IPS-NIHi11 (cell line): ENCODE data around the gene TJP1.
"Not testable (repeated sequence)": the region's sequence is repeated elsewhere in the genome, so short reads cannot be mapped to it uniquely, and the experiment has no call there.

ENCODE experiments used
- DNase-seq: peaks from one replicate; pipeline ENCODE4 v3.0.0; 2012; ENCODE audit warnings: mixed read lengths, low spot score

TJP1 gene

GRCh38 chr15:29681166-29681845, 141.0 kb downstream of the TJP1 start:
- no peak for DNase-seq

- no peak for DNase-seq
Observed at GRCh38 chr15:29680465-29681165, 141.7 kb downstream of the TJP1 start.

- DNase-seq = no peak
Observed at GRCh38 chr15:29678504-29679034, 143.7 kb downstream of the TJP1 start.

- no peak for DNase-seq
Observed at GRCh38 chr15:29677871-29678461, 144.3 kb downstream of the TJP1 start.

GRCh38 chr15:29677455-29677854, 144.8 kb downstream of the TJP1 start:
- DNase-seq = no peak

- DNase-seq = no peak
Observed at GRCh38 chr15:29676961-29677402, 145.3 kb downstream of the TJP1 start.

- not testable (repeated sequence) for DNase-seq
Observed at GRCh38 chr15:29676374-29676960, 145.8 kb downstream of the TJP1 start.

GRCh38 chr15:29675791-29676301, 146.4 kb downstream of the TJP1 start:
- peak; percentile 50 for DNase-seq

- DNase-seq = peak; percentile 97
Observed at GRCh38 chr15:29674661-29675533, 147.4 kb downstream of the TJP1 start.

- no peak for DNase-seq
Observed at GRCh38 chr15:29672923-29673809, 149.1 kb downstream of the TJP1 start.

- no peak for DNase-seq
Observed at GRCh38 chr15:29672446-29672845, 149.8 kb downstream of the TJP1 start.

- not testable (repeated sequence) for DNase-seq
Observed at GRCh38 chr15:29672046-29672445, 150.2 kb downstream of the TJP1 start.

- no peak for DNase-seq
Observed at GRCh38 chr15:29670998-29671981, 151.0 kb downstream of the TJP1 start.

GRCh38 chr15:29670266-29670665, 152.0 kb downstream of the TJP1 start:
- no peak for DNase-seq

GRCh38 chr15:29669823-29670222, 152.4 kb downstream of the TJP1 start:
- DNase-seq = no peak

- peak; percentile 87 for DNase-seq
Observed at GRCh38 chr15:29668120-29668602, 154.1 kb downstream of the TJP1 start.

GRCh38 chr15:29666241-29666640, 156.0 kb downstream of the TJP1 start:
- no peak for DNase-seq

GRCh38 chr15:29665444-29666003, 156.7 kb downstream of the TJP1 start:
- no peak for DNase-seq

- DNase-seq = no peak
Observed at GRCh38 chr15:29664406-29664805, 157.9 kb downstream of the TJP1 start.
